GM19397 (cell line): Measurements from ENCODE around the gene SIPA1L3.
A peak's percentile ranks its signal among the peaks of the same experiment; 100 is the strongest.
"Not testable (repeated sequence)": the region's sequence is repeated elsewhere in the genome, so short reads cannot be mapped to it uniquely, and the experiment has no call there.

ENCODE experiments used
- ATAC-seq: cut with Tn5 transposase; IDR thresholded peaks from one replicate; pipeline ENCODE4 v1.9.1; 2021; ENCODE audit warnings: mild to moderate bottlenecking, moderate library complexity; ENCODE audit not compliant: unreplicated experiment

The SIPA1L3 gene

GRCh38 chr19:38017401-38018151, 110.6 kb downstream of the SIPA1L3 start:
- ATAC-seq = no peak

DNA sequence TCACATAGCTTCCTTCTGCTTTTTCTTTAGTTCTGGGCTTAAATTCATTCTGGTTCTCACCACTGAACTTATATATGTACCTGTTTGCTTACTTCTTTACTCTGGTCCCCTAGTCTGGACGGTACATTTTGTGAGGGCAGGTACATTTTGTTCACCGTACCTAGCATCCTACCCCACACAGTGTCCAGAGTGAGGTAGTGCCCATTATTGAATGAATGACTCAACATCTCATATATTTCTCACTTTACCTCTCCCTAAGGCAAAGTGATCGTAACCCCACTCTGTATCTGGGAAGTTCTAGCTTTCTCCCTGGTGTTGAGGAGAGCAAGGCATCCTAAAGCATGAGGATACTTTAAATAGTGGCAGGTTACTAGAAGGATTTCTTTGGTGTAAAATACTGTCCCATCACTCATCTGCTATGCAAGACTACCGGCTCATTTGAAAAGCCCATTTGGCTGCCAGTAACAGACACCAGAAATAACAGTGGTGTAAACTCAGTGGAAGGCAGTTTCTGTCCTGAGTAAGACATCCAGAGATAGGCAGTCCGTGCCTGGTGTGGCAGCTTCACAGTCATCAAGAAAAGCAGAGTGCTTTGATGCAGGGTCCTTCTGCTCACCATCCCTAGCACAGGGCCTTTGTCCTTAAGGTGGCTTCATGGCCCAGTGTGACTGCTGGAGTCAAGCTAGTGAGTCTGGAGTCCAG, 111.8 kb downstream of the SIPA1L3 start:
- ATAC-seq = no peak

GRCh38 chr19:38019396-38019724, 112.4 kb downstream of the SIPA1L3 start:
- no peak for ATAC-seq

DNA sequence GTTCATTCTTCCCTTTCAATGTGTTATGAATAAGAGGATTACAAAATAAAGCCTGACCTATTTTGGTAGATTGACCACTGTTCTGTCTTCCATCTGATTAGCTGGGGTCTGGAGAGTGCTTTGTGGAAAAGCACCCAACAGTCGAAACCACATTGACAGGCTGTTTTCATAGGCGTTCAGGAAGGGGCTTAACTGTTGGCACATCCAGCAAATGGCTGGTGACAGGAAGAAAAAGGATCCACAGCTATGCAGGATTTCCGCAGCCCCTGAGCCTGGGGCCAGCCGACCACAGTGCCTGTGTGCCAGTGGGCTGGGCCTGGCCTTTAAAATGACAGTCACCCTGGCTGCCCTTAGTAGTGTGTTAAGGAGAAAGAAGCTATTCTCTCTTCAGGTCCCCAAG, 113.3 kb downstream of the SIPA1L3 start:
- ATAC-seq = no peak

- no peak for ATAC-seq
Measured at GRCh38 chr19:38021352-38021751, 114.3 kb downstream of the SIPA1L3 start.

- no peak for ATAC-seq
Measured at GRCh38 chr19:38022791-38023670, 116.0 kb downstream of the SIPA1L3 start.

DNA sequence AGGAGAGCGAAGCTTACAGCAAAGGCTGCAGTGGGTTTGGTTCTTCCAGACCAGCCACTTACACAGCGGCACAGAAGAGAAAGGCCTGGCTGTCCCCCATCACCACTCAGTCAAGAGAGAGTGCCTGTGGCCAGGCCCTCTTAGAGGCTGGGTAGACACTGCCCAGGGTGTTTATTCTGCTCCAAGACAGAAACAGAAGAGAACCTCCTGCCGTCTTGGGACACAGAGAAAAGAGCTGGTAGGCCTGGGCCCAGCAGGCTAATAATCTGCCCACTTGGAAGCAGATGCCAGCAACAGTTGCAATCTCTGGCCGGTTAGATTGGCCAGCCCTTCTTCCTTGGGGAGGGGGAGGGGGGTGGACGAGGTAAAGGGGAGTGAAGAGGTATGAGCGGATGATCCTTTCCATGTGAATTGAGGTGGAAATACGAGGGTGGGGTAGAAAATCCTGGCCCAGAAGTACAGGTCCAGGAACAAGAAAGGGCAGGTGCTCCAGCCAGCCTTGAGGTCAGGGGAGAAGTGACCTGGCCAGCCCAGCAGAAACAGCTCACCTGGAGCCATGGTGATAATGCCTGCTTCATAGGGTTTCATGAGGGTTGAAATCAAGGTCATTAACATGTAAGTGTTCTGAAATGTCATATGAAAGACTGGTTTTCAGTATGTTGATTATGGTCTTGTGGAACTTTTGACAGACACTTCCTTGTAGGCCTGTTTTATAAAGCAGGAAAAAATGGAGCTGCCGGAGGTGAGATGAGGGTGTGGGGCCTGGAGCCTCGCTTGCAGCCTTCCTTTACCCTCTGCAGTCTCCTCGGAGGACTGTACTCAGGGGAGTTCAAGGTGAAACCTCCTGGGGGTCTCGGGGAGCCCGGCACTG, 116.9 kb downstream of the SIPA1L3 start:
- ATAC-seq = no peak

DNA sequence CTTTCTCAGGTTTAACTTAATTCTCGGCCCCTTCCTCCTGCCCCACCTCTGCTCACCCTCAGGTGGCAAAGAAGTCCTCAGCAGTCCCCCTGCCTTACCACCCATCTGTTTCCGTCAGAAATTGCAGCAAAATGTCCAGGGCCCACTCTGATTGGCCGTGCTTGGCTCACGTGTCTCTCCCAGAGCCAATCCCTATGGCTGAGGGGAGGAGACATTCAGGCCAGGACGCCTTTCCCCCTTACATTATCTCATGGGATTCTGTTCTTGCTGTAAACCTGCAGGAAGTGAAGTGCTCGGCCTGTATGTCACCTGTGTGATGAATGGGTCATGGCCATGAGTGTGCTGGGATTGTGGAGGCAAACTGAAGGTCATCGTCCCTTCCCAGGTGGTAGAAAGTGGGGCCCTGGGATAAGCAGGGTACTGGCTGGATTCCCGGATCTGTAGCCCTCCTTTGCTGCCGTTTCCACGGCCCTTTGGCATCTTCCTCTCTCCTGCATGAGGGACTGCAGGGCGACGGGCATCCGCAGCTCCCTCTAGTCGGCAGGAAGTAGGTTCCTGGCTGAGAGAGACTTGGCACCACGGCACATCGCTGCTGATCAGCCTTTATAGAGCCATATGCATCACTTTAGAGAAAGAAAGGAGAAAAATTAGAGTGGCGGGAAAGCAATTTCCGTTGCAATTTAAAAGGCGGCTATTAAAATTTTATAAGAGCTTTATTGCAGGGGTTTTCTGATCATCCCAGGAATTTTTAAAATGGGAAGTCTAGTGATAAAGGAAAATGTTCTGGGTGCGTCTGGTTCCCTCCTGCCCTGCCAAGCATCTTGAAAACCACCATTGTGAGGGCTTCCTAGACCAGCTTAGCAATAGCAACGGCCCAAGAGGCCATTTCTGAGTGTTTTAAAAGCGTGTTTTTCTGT, 118.2 kb downstream of the SIPA1L3 start:
- ATAC-seq = no peak

DNA sequence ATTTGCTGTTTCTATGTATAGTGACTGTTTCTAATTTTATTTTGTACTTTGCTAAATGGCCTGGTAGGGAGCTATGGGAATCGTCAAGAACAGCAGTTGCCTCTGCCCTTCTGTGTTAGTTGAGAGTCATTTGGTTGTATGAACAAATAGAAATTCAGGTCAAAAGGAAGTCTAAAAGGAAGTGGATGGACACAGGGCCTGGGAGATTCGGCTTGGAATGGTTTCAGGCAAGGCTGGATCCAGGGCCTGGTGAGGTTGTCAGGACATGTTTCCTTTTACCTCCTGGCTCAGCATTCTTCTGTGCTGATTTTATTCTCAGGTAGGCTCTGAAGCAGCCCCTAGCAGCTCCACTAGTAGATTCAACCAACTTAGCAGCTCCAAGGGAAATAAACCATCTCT, 118.9 kb downstream of the SIPA1L3 start:
- no peak for ATAC-seq

DNA sequence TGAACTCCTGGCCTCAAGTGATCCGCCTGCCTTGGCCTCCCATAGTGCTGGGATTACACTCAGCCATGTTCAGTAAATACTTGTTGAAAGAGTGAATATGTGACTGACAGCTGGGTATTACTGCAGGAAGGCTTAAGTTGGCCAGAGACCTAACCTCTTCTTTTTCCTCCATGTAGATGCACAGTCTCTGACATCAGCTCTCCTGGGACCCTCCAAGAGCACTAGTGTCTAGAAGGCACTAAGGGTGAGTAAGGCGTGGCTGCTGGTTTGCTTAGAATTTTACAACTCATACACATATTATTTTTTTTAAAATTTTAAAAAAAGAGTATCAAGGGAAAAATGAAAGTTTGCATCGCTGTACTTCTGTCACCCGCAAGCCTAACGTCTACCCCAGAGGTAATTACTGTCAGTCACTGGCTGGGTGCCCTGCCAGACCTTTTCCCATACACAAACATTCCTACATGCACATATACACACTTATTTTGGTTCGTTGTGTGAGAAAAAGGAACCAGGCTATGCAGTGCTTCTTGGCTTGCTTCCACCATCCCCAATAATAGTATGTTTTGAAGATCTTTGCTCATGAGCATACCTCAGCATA, 122.0 kb downstream of the SIPA1L3 start:
- no peak for ATAC-seq

GRCh38 chr19:38030001-38030400, 123.0 kb downstream of the SIPA1L3 start:
- ATAC-seq = not testable (repeated sequence)

DNA sequence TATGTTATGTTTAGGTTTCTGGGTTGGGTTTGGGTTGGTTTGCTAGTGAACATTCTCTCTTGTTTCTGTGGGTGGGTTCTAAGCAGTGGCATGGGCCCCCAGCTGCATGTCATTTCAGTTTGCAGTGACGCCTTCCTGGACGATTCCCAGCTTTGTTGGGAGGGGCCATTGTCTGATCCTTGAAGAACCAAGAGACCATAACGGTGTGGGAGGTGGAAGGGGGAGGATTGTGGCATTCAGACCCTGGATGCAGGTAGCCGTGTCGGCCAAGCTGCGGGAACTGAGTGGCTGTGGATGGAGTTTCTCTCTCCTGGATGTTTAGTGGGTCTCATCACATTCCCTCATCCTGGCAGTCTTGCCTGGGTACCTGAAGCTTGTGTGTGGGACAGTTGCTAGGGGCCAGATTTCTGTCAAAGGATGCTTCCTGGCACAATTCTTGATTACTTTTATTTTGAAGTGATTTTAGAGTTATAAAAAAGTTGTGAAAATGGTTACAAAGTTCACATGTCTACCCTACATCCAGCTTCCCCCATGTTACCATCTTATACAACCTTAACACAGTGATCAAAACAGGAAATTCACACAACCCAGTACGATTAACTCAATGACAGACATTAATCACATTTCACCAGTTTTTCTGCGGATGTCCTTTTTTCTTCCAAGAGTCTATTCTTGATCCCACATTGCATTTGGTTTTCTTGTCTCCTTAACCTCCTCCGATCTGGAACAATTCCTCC, 123.8 kb downstream of the SIPA1L3 start:
- ATAC-seq = no peak

GRCh38 chr19:38031423-38031770, 124.4 kb downstream of the SIPA1L3 start:
- ATAC-seq = no peak

DNA sequence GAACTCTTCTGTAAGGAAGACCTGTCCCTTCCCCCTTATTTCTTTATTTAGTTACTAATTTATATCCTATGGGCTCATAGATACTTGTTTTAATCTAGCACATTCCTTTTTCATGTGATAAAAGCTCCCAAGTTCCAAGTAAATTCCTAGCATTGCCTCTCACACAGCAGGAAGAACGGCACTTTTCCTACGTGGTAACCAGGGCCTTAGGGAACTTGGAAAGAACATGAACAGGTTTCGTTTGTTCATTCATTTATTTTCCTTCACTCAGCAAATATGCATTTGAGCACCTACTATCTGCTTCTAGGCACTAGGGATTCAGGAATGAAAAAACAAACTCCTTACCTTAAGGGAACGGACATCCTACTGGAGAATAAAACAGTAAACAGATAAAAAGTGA, 125.1 kb downstream of the SIPA1L3 start:
- no peak for ATAC-seq

GRCh38 chr19:38032951-38033350, 125.9 kb downstream of the SIPA1L3 start:
- no peak for ATAC-seq

- ATAC-seq = peak; percentile 68
Measured at GRCh38 chr19:38033658-38034491, 126.9 kb downstream of the SIPA1L3 start.

DNA sequence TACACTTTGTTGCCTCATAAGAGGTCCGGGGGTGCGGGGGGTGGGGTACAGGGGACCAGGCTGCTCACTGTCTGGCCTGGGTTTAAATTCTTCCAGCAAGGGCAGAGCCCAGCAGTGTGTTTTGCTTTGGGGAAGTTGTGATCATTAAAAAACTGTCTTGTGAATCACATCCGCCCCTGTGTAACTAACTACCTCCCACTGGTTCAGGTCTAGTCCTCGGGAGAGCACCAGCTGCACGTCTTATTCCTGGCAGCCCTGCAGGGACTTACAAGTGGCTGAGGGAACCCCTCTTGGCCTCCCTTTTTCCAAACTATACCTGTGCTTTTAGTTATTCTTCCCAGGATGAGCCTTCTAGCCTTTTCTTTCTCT, 127.5 kb downstream of the SIPA1L3 start:
- no peak for ATAC-seq
